Left renal cortex interstitium (tissue), 4 donors: ENCODE results near the gene TSPAN9. TPM values are rescaled to one million over a fixed set of nuclear protein-coding genes. Genes with fewer than 3 reads are reported as not detected.

Experiments used
- DNase-seq, 4 donors: peaks; one replicate each; pipeline ENCODE4 v3.0.0-alpha.2; 2013; ENCODE audit warnings: low read depth in 4 of 4, low spot score in 2 of 4, missing footprints in 1 of 4
- polyA plus RNA-seq, 4 donors: library from polyadenylated mRNA; unstranded; fragments of 120-200 nt; gene quantifications; one replicate each; pipeline ENCODE4 v1.2.1, GENCODE V29; 2013; ENCODE audit not compliant: insufficient read length in 4 of 4

Gene TSPAN9
- polyA plus RNA-seq, 4 donors, result 81.7 to 105 (median 95.4) TPM

GRCh38 chr12:3179731-3180130 lies 102.6 kb downstream of the TSPAN9 start:
- DNase-seq, result no peak

- no peak for DNase-seq
Observed at GRCh38 chr12:3182426-3182825, 105.2 kb downstream of the TSPAN9 start.

- DNase-seq, result no peak
Observed at GRCh38 chr12:3184485-3184884, 107.3 kb downstream of the TSPAN9 start.

GRCh38 chr12:3185260-3185870 lies 108.2 kb downstream of the TSPAN9 start:
- no peak for DNase-seq

- DNase-seq, result no peak
Observed at GRCh38 chr12:3186546-3187215, 109.5 kb downstream of the TSPAN9 start.

- DNase-seq, result no peak
Observed at GRCh38 chr12:3187846-3188770, 110.9 kb downstream of the TSPAN9 start.

- no peak for DNase-seq
Observed at GRCh38 chr12:3189282-3189681, 112.1 kb downstream of the TSPAN9 start.

- no peak for DNase-seq
Observed at GRCh38 chr12:3190101-3190500, 112.9 kb downstream of the TSPAN9 start.

- no peak for DNase-seq
Observed at GRCh38 chr12:3191450-3191849, 114.3 kb downstream of the TSPAN9 start.

GRCh38 chr12:3192221-3192620 lies 115.0 kb downstream of the TSPAN9 start:
- no peak for DNase-seq

- no peak for DNase-seq
Observed at GRCh38 chr12:3193131-3193530, 116.0 kb downstream of the TSPAN9 start.

GRCh38 chr12:3193755-3194154 lies 116.6 kb downstream of the TSPAN9 start:
- no peak for DNase-seq

- no peak for DNase-seq
Observed at GRCh38 chr12:3195337-3195736, 118.2 kb downstream of the TSPAN9 start.

GRCh38 chr12:3195859-3196483 lies 118.8 kb downstream of the TSPAN9 start:
- DNase-seq, result no peak

GRCh38 chr12:3196488-3196887 lies 119.3 kb downstream of the TSPAN9 start:
- DNase-seq, result no peak

- no peak for DNase-seq
Observed at GRCh38 chr12:3197131-3197818, 120.1 kb downstream of the TSPAN9 start.

- peak in 2 of 4 donors; percentile 50 to 55 for DNase-seq
Observed at GRCh38 chr12:3199551-3200031, 122.4 kb downstream of the TSPAN9 start.

- DNase-seq, result peak; percentile 52 to 73 (median 64)
Observed at GRCh38 chr12:3200032-3200617, 122.9 kb downstream of the TSPAN9 start.

- DNase-seq, result no peak
Observed at GRCh38 chr12:3200814-3201233, 123.6 kb downstream of the TSPAN9 start.
